ENCODE measurements around the gene TRIM63. TPM values are rescaled to one million over a fixed set of nuclear protein-coding genes. Genes with fewer than 3 reads are reported as not detected.

Gene TRIM63
- total RNA-seq, 1 donor, result 0.36 TPM

GRCh38 chr1:26009796-26010447 lies 57.5 kb downstream of the TRIM63 start:
- no peaks in the 10 kb centered on the region for H3K9me3 ChIP-seq (ENCODE audit: low read depth, low read length)
- H2AFZ ChIP-seq (ENCODE audit: low read length), result no peak overlapping the region
- H3K4me3 ChIP-seq (ENCODE audit: insufficient read depth, low read length), result no peak overlapping the region
- no peaks in the 10 kb centered on the region for H3K36me3 ChIP-seq (ENCODE audit: insufficient read depth, low read length)
- no peak overlapping the region for H3K27ac ChIP-seq (ENCODE audit: low read depth, low read length)
- H3K79me2 ChIP-seq (ENCODE audit: insufficient read depth, low read length), result no peaks in the 10 kb centered on the region
- no peak for DNase-seq (ENCODE audit: insufficient read length, low spot score, missing footprints)
- no peak for TF ChIP-seq CTCF (IDR thresholded peaks at IDR 0.05; ENCODE audit: extremely low read depth, low read depth, low read length)
- H4K20me1 ChIP-seq (ENCODE audit: insufficient read depth, low read length), result no peaks in the 10 kb centered on the region
- peaks cover 4% of the 10 kb centered on the region for H3K4me1 ChIP-seq (ENCODE audit: insufficient read depth, low read length)
- no peak overlapping the region for H3K4me2 ChIP-seq (ENCODE audit: insufficient read depth, low read length)
- H3K27me3 ChIP-seq (ENCODE audit: insufficient read depth, low read length), result no peaks in the 10 kb centered on the region

- Histone ChIP-seq H2AFZ (ENCODE audit: low read length) (no peak overlapping the region), H3K36me3 (ENCODE audit: insufficient read depth, low read length) (no peaks in the 10 kb centered on the region), H3K27me3 (ENCODE audit: insufficient read depth, low read length) (no peaks in the 10 kb centered on the region), H3K9me3 (ENCODE audit: low read depth, low read length) (no peaks in the 10 kb centered on the region), H4K20me1 (ENCODE audit: insufficient read depth, low read length) (no peaks in the 10 kb centered on the region), H3K27ac (ENCODE audit: low read depth, low read length) (no peak overlapping the region), H3K4me1 (ENCODE audit: insufficient read depth, low read length) (no peaks in the 10 kb centered on the region), H3K4me3 (ENCODE audit: insufficient read depth, low read length) (no peak overlapping the region), H3K79me2 (ENCODE audit: insufficient read depth, low read length) (no peaks in the 10 kb centered on the region), H3K4me2 (ENCODE audit: insufficient read depth, low read length) (no peak overlapping the region)
- no peak for DNase-seq (ENCODE audit: insufficient read length, low spot score, missing footprints)
- TF ChIP-seq CTCF (IDR thresholded peaks at IDR 0.05; ENCODE audit: extremely low read depth, low read depth, low read length), result no peak
These were observed 60.7 kb downstream of the TRIM63 start for GRCh38 chr1:26006710-26007109.

GRCh38 chr1:26005434-26006105 lies 61.9 kb downstream of the TRIM63 start:
- TF ChIP-seq CTCF (IDR thresholded peaks at IDR 0.05; ENCODE audit: extremely low read depth, low read depth, low read length), result no peak
- Histone ChIP-seq H3K27me3 (ENCODE audit: insufficient read depth, low read length) (no peaks in the 10 kb centered on the region), H3K9me3 (ENCODE audit: low read depth, low read length) (no peaks in the 10 kb centered on the region), H3K27ac (ENCODE audit: low read depth, low read length) (no peak overlapping the region), H2AFZ (ENCODE audit: low read length) (no peak overlapping the region), H4K20me1 (ENCODE audit: insufficient read depth, low read length) (no peaks in the 10 kb centered on the region), H3K4me1 (ENCODE audit: insufficient read depth, low read length) (no peaks in the 10 kb centered on the region), H3K4me3 (ENCODE audit: insufficient read depth, low read length) (no peak overlapping the region), H3K36me3 (ENCODE audit: insufficient read depth, low read length) (no peaks in the 10 kb centered on the region), H3K4me2 (ENCODE audit: insufficient read depth, low read length) (no peak overlapping the region), H3K79me2 (ENCODE audit: insufficient read depth, low read length) (no peaks in the 10 kb centered on the region)
- DNase-seq (ENCODE audit: insufficient read length, low spot score, missing footprints), result no peak

- TF ChIP-seq CTCF (IDR thresholded peaks at IDR 0.05; ENCODE audit: extremely low read depth, low read depth, low read length), result no peak
These were observed 63.7 kb downstream of the TRIM63 start for GRCh38 chr1:26003756-26004155.

More at GRCh38 chr1:26003756-26004155, 63.7 kb downstream of the TRIM63 start:
- no peak overlapping the region for H3K4me2 ChIP-seq (ENCODE audit: insufficient read depth, low read length)
- no peaks in the 10 kb centered on the region for H3K79me2 ChIP-seq (ENCODE audit: insufficient read depth, low read length)
- no peaks in the 10 kb centered on the region for H3K36me3 ChIP-seq (ENCODE audit: insufficient read depth, low read length)
- DNase-seq (ENCODE audit: insufficient read length, low spot score, missing footprints), result no peak
- H3K27ac ChIP-seq (ENCODE audit: low read depth, low read length), result no peak overlapping the region
- H3K4me1 ChIP-seq (ENCODE audit: insufficient read depth, low read length), result no peaks in the 10 kb centered on the region
- H3K4me3 ChIP-seq (ENCODE audit: insufficient read depth, low read length), result no peak overlapping the region
- H3K27me3 ChIP-seq (ENCODE audit: insufficient read depth, low read length), result no peaks in the 10 kb centered on the region
- H3K9me3 ChIP-seq (ENCODE audit: low read depth, low read length), result no peaks in the 10 kb centered on the region
- no peaks in the 10 kb centered on the region for H4K20me1 ChIP-seq (ENCODE audit: insufficient read depth, low read length)
- no peak overlapping the region for H2AFZ ChIP-seq (ENCODE audit: low read length)
